Skeletal muscle tissue (tissue), 4 donors: ENCODE data around the gene TMTC1. TPM values are rescaled to one million over a fixed set of nuclear protein-coding genes. Genes with fewer than 3 reads are reported as not detected.

Source experiments
- H3K27ac ChIP-seq: one replicate; pipeline ENCODE4 v1.7.0; 2013; ENCODE audit warnings: mild to moderate bottlenecking, low read depth, low read length, inconsistent platforms
- H3K27me3 ChIP-seq, 3 donors: one replicate each; pipeline ENCODE4 v1.7.0; 2013; ENCODE audit warnings: low read length in 3 of 3; ENCODE audit not compliant: control insufficient read depth in 3 of 3, insufficient read depth in 3 of 3
- H3K36me3 ChIP-seq, 3 donors: one replicate each; pipeline ENCODE4 v1.7.0; 2013; ENCODE audit warnings: low read length in 3 of 3; ENCODE audit not compliant: control insufficient read depth in 3 of 3, insufficient read depth in 3 of 3
- H3K4me1 ChIP-seq, 3 donors: one replicate each; pipeline ENCODE4 v1.7.0; 2013; ENCODE audit warnings: low read length in 3 of 3, mild to moderate bottlenecking in 3 of 3; ENCODE audit not compliant: control insufficient read depth in 3 of 3, insufficient read depth in 3 of 3
- H3K4me3 ChIP-seq, 3 donors: one replicate each; pipeline ENCODE4 v1.7.0; 2013; ENCODE audit warnings: low read length in 3 of 3
- H3K9ac ChIP-seq, 3 donors: one replicate each; pipeline ENCODE4 v1.7.0; 2013; ENCODE audit warnings: low read length in 3 of 3, mild to moderate bottlenecking in 3 of 3, moderate library complexity in 2 of 3, low read depth in 1 of 3
- H3K9me3 ChIP-seq, 3 donors: one replicate each; pipeline ENCODE4 v1.7.0; 2013; ENCODE audit warnings: low read length in 3 of 3; ENCODE audit not compliant: control insufficient read depth in 3 of 3
- total RNA-seq: library from RNA; depleted of rRNA; stranded (reverse); fragments of >200 nt; gene quantifications from one replicate; pipeline ENCODE4 v1.2.3, GENCODE V29; 2014
- donor health status: Osteomylitis.

Gene TMTC1
- total RNA-seq, 1 donor from 2014 or later, result 37.6 TPM

DNA sequence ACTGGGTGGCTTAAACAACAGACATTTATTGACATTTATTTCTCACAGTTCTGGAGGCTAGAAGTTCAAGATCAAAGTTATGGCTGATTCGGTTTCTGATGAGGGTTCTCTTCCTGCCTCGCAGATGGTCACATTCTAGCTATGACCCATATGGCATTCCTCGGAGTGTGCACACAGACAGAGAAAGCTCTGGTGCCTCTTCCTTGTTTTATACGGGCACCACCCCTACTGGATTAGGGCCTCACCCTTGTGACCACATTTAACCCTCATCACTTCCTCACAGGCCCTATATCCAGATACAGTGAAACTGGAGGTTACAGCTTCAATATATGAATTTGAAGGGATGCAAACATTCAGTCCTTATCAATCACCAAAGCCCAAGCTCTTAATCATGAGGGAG is 209.2 kb downstream of the TMTC1 start:
- H3K27ac ChIP-seq, result no peak overlapping the region
- peaks cover 0 to 2% (median 0%) of the 10 kb centered on the region in 3 donors for H3K4me1 ChIP-seq

DNA sequence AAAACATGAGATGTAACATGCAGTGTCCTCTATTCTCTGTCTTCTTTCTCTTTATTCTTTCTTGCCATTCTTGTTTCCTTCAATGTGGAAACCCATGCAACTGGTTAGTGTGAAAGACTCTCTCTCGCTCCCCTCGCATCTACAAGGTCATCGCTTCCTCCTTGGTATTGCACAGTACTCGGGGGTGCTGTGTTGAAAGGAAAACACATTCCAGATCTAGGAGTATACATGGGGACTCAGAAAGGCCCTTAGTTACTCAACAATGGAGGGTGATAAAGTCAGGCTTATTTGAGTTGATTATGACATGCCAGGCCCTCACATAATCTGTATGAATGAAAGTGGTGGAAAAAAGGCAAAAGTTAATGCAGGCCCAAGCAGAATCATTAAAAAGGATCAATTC is 210.8 kb downstream of the TMTC1 start:
- H3K27ac ChIP-seq, result no peak overlapping the region
- no peak overlapping the region for H3K9ac ChIP-seq
- H3K4me1 ChIP-seq, result peaks cover 0 to 3% (median 0%) of the 10 kb centered on the region in 3 donors
- no peaks in the 10 kb centered on the region for H3K27me3 ChIP-seq
- H3K9me3 ChIP-seq, result no peaks in the 10 kb centered on the region
- peaks cover 3 to 12% (median 4%) of the 10 kb centered on the region in 3 donors for H3K36me3 ChIP-seq
- H3K4me3 ChIP-seq, result no peak overlapping the region

More for the DNA sequence above, 209.2 kb downstream of the TMTC1 start:
- peaks cover 3 to 12% (median 4%) of the 10 kb centered on the region in 3 donors for H3K36me3 ChIP-seq
- no peaks in the 10 kb centered on the region for H3K27me3 ChIP-seq
- no peak overlapping the region for H3K4me3 ChIP-seq
- no peak overlapping the region for H3K9ac ChIP-seq
- H3K9me3 ChIP-seq, result no peaks in the 10 kb centered on the region

DNA sequence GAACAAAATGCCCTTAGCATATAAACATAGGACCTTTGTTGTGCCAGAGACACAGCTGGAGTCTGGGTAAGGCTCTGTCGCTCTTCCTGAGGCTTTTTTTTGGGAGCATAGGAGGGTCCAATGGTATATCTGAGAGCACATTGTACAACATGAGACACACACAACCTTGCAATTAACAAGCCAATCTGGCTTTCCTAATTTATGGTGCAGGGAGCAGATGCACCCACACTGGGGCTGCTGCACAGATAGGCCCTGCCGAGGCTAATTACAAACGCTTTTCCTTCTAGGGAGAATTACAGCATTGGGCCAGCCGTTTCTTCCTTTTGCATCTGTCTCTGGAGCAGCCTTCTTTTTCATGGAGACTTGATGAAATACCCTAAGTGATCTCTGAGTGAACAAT is 211.3 kb downstream of the TMTC1 start:
- Histone ChIP-seq H3K9ac (no peak overlapping the region), H3K9me3 (no peaks in the 10 kb centered on the region), H3K27ac (no peak overlapping the region), H3K36me3 (peaks cover 3 to 12% (median 4%) of the 10 kb centered on the region in 3 donors), H3K27me3 (no peaks in the 10 kb centered on the region), H3K4me1 (peaks cover 0 to 4% (median 0%) of the 10 kb centered on the region in 3 donors), H3K4me3 (no peak overlapping the region)

DNA sequence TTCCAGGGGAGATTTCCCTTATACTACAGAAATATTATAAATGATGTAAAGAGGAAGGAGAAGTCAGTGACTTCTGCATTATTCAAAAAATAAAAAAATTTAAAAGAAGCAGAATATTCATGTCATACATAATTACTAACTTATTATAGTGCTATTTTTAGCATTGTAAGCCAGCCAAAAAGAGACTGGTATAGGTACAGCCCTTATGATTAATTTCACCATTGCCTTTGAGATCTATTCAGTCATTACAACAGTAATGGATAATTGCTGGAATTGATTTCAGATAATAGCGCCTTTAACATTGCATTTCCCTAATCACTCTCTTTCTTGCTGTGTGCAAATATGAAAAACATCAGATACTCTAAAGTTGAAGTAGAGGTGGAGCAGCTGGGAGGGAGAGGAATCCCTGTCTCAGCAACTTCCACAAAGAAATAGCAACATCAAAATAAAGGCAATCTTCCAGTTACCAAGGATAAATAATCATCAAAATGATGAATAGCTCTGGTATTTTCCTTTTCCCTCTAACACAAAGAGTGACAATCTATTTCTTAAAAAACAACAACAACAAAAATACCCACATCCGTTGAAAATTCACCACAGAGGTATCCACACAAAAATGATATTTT is 214.5 kb downstream of the TMTC1 start:
- Histone ChIP-seq H3K9ac (no peak overlapping the region), H3K27ac (peak overlapping the region; percentile 13), H3K27me3 (no peaks in the 10 kb centered on the region), H3K4me3 (no peak overlapping the region), H3K4me1 (peaks cover 3 to 11% (median 6%) of the 10 kb centered on the region in 3 donors), H3K36me3 (peaks cover 3 to 14% (median 4%) of the 10 kb centered on the region in 3 donors), H3K9me3 (no peaks in the 10 kb centered on the region)

DNA sequence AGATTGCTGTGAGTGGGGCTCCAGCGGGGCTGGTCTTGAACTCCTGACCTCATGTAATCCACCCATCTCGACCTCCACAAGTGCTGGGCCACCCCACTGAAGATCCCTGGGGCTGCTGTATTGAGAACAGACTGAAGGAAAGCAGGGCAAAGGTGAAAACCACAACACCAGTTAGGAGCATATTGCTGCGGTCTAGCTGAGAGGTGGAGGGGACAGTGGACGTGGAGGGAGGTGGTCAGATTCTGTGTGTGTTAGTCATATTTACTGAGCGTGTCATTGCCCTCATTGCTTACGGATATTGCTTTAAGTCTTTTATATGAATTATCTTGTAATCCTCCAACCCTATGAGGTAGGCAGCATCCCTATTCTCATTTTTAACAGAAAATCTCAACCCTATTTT is 217.3 kb downstream of the TMTC1 start:
- Histone ChIP-seq H3K27ac (no peak overlapping the region), H3K9me3 (no peaks in the 10 kb centered on the region), H3K9ac (no peak overlapping the region), H3K4me3 (no peak overlapping the region), H3K36me3 (peaks cover 0 to 5% (median 0%) of the 10 kb centered on the region in 3 donors), H3K27me3 (no peaks in the 10 kb centered on the region), H3K4me1 (peaks cover 16 to 18% (median 18%) of the 10 kb centered on the region in 3 donors)

DNA sequence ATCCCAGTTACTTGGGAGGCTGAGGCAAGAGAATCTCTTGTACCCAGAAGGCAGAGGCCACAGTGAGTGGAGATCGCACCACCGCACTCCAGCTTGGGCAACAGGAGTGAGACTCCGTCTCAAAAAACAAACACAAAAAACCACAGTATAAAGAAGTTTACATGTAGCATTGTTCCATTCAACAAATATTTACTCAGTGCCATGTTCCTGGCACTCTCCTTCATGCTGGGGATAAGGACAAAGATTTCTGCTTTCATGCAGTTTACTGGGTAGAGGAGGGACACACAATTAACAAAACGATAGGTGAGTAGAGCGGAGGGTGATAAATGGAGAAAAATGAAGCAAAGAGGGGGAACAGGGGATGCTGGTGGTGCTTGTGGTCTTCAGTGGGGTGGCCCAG is 218.0 kb downstream of the TMTC1 start:
- Histone ChIP-seq H3K9ac (no peak overlapping the region), H3K27ac (no peak overlapping the region), H3K9me3 (no peaks in the 10 kb centered on the region), H3K27me3 (no peaks in the 10 kb centered on the region), H3K36me3 (peaks cover 0 to 2% (median 0%) of the 10 kb centered on the region in 3 donors), H3K4me3 (no peak overlapping the region), H3K4me1 (peaks cover 16 to 18% (median 18%) of the 10 kb centered on the region in 3 donors)

DNA sequence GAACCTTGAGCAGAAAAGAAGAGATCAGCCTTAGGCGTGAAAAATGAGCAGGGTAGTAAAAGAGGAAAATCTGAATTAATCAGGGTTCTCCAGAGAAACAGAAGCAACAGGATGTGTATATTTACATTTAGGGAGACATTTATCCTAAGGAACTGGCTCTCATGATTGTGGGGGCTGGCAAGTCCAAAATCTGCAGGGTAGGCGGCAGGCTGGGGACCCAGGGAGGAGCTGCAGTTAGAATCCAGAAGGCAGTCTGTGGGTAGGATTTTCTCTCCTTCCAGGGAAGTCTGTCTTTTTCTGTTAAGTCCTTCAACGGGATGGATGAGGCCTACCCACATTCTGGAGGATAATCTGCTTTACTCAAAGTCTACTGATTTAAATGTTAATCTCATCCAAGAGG is 218.8 kb downstream of the TMTC1 start:
- H3K27me3 ChIP-seq, result no peaks in the 10 kb centered on the region
- H3K4me3 ChIP-seq, result no peak overlapping the region
- peaks cover 0 to 2% (median 0%) of the 10 kb centered on the region in 3 donors for H3K36me3 ChIP-seq
- H3K9me3 ChIP-seq, result no peaks in the 10 kb centered on the region
- H3K9ac ChIP-seq, result no peak overlapping the region
- H3K4me1 ChIP-seq, result peaks cover 16 to 20% (median 18%) of the 10 kb centered on the region in 3 donors
- H3K27ac ChIP-seq, result no peak overlapping the region

DNA sequence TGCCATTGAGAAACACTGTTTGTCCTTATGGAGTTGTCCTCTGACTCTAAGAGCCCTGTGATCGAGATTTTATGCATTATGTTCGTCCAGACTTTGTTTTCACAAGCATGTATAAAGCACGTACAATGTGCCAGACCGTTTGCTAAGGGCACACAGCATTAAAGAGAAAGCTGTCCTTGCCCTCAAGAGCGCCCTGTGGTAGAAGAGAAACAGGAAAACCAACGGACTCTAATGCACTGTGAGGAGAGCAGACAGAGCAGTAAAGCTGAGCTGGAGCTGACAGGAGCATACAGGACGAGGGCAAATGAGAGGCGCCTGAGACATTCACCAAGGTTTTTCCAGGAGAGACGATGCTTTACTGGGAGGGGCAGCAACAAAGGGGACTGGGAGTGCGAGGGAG is 220.1 kb downstream of the TMTC1 start:
- Histone ChIP-seq H3K9ac (no peak overlapping the region), H3K4me3 (no peak overlapping the region), H3K27ac (peak overlapping the region; percentile 75), H3K4me1 (peaks cover 18 to 28% (median 18%) of the 10 kb centered on the region in 3 donors), H3K36me3 (peaks cover 0 to 2% (median 0%) of the 10 kb centered on the region in 3 donors), H3K9me3 (no peaks in the 10 kb centered on the region), H3K27me3 (no peaks in the 10 kb centered on the region)

DNA sequence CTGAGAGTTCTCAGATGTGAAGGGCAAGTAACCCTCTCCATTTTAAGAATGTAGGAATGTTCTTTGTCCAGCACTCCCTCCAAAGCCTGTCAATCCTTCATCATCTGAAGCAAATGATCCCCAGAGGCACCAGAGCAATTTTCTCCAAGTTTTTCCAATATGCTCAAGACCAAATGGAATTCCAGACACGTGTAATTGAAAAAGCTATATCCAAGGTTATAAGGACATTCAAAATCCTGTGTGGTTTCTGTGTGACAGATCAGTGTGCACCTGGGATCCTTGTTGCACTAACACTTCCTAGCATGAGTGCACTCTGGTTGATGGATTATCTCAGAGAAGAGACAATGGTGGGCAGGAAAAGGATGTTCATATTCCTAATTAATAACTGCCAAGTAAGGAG is 220.7 kb downstream of the TMTC1 start:
- H3K9ac ChIP-seq, result no peak overlapping the region
- peaks cover 18 to 32% (median 19%) of the 10 kb centered on the region in 3 donors for H3K4me1 ChIP-seq
- no peak overlapping the region for H3K4me3 ChIP-seq
- no peaks in the 10 kb centered on the region for H3K27me3 ChIP-seq
- H3K36me3 ChIP-seq, result peaks cover 0 to 2% (median 0%) of the 10 kb centered on the region in 3 donors
- no peaks in the 10 kb centered on the region for H3K9me3 ChIP-seq
- peak overlapping the region; percentile 75 for H3K27ac ChIP-seq

DNA sequence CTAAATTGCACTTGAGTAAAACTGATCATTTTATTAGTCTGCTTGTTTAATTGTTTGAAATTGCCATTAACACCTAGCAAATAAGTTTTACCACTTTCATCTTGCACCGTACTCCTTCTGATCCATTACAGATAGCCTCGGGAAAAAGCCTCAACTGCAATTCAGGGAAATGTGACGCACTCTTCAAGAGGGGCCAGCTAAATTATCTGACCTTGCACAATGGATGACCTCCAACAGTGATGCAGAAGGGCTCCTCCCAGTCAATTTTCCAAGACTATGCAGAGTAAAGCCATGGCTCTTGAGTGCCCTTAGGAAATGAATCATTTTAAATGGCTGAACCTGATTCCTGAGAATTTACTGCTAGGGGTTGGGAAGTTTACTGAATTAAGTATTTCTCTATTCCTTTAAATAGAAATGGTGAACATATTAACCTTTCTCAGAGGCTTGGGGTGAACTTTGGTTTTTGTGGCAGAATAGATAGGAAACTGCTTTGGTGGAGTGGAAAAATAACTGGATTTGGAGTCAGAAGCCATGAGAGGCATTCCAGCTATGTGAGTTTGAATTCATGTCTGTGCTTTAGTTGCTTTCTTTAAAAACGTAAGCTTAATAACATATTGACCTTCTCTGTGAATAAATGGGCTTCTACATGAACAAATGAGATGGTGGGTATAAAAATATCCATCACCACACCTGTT is 221.5 kb downstream of the TMTC1 start:
- Histone ChIP-seq H3K4me1 (peaks cover 18 to 28% (median 19%) of the 10 kb centered on the region in 3 donors), H3K9ac (peak overlapping the region in 1 of 3 donors; percentile 26), H3K27me3 (no peaks in the 10 kb centered on the region), H3K9me3 (no peaks in the 10 kb centered on the region), H3K36me3 (peaks cover 0 to 2% (median 0%) of the 10 kb centered on the region in 3 donors), H3K27ac (peak overlapping the region; percentile 75), H3K4me3 (no peak overlapping the region)
